A549 treated with AZD9567 at 1 μM for 4 hours (cell line): Measurements from ENCODE around the gene CEP41. TPM values are rescaled to one million over a fixed set of nuclear protein-coding genes. Genes with fewer than 3 reads are reported as not detected.

Experiments
- total RNA-seq: library from RNA; stranded (reverse); fragments of 200-300 nt; extraction: Qiagen RNA extraction; gene quantifications from 5 replicates; pipeline ENCODE4 v1.2.3, GENCODE V29; 2022; ENCODE audit not compliant: insufficient read depth

The CEP41 gene, protein sequence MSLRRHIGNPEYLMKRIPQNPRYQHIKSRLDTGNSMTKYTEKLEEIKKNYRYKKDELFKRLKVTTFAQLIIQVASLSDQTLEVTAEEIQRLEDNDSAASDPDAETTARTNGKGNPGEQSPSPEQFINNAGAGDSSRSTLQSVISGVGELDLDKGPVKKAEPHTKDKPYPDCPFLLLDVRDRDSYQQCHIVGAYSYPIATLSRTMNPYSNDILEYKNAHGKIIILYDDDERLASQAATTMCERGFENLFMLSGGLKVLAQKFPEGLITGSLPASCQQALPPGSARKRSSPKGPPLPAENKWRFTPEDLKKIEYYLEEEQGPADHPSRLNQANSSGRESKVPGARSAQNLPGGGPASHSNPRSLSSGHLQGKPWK
- 7.9 to 12.3 TPM (median 10.9 TPM) in 5 replicates for total RNA-seq

DNA sequence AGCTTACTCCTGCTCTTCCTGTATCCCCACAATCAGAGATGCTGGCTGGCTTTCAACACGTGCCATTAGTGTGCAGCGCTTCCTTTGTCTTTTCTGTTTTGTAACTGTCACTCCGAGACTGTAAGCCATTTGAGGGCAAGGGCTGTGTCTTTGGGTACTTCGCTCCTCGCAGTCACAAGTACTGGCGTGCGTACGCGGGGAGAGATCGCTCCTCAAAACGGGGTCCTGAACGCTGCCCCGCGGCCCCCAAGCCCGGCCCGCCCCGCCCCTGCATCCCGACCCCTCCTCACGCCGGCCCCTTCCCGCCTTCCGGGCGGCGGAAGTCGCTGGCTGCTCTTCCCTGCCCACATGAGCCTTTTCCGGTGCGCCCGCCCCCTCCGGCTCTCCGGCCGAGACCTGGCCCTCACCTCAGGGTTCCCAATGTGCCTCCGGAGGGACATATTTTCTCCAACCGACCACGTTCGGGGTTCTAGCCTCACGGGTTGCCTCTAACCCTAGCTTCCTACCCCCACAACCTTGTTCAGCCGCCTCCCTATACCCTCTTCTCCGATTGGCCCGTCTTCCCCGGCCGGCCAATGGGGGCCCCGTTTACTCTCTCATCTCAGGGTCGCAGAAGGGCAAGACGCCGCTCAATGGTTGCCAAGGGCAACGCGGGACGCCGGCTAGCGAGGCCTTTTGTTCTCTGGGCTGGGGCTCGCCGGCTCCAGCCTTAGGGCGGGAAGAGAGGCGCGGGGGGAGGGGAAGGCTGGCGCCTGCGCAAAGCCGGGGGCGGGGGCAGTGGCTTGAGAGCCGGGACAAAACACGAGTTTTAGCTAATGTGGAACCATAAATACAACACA lies at the start of gene CEP41:
TSS of gene CEP41 (minus strand) at position 490 of the 839 bp plus-strand sequence. CDS start at position 440, 50 bp downstream.

DNA sequence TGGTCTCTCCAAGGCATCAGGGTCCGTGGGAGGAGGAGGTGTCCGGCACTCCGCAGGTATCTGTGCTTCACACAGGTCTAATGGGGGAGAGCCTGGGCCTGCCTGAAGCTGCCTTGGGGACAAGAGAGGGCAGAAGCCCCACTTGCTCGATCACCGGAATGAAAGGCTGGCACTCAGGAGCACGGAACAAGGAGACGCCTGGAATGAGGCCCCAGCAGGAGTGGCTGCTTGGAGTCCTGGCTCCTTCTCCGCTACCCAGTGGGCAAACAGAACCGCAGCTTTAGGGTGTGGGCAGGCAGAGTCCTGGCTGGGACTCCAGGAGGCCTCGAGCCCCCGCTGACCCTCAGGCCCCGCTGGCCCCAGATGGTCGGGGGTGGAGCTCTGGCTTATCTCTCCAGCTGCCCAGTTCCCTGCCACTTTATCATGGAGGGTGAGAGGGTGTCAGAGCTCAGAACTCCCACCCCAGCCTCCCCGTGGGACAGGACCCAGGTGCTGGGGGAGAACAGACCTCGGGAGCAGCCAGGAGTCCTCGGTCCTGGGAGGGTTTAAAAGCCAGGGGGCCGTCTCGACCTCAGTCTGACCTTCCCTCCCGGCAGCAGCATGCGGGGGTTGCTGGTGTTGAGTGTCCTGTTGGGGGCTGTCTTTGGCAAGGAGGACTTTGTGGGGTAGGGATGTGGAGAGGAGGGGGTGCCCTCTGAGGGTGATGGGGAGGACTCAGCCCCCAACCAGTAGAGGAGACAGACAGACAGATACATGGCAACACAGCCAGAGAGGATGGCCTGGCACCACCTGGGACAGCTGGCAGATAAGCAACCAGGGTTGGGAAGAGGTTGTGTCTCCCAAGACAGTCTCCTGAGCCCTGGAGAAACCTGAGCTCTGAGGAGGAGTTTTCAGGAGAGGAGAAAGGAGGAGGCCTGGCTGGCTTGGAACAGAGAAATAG lies 60.6 kb downstream of the CEP41 start, which contains the start of gene CPA1:
TSS of gene CPA1 (plus strand) at position 574 of the 940 bp plus-strand sequence. CDS start at position 601, 27 bp downstream.

DNA sequence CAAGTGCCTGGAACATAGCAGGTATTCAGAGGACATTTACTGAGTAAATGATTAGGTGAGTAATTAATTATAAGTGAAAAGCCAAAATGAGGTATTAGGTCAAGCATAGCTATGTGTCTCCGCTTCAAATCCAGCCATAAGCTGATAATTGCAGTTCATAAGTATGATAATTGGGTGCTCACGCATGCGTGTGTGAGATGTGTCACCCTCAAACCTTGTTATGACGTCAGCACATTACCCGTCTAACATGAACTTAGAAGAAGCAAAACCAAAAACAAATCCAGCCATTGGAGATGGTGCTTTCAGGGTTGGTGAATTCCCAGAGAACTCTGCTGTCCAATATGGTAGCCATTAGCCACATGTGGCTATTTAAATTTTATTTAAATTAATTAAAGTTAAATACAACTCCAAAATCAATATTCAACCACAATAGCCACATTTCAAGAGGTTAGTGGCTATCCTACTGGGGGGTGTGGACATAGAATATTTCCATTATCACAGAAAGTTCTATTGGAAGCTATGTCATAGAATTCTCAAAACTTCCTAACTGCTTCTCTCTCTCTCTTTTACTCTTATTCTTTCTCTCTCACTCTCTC lies 96.4 kb downstream of the CEP41 start, which contains the start of gene CPA5:
TSS of gene CPA5 (plus strand) at position 546 of the 596 bp plus-strand sequence. CDS start 1,670 bp downstream, outside the sequence.

Other genes with a start within 250 kb of the CEP41 start
- 13.1 to 23.6 TPM (median 14.7 TPM) in 5 replicates for gene TMEM209, start 235.6 kb downstream of the CEP41 start, total RNA-seq
- not detected in 5 replicates for gene SSMEM1, start 233.2 kb downstream of the CEP41 start, total RNA-seq
- 0.08 to 0.26 TPM (median 0.12 TPM) in 4 of 5 replicates, not detected in the other for gene CPA2, start 174.2 kb downstream of the CEP41 start, total RNA-seq
- 3.5 to 6.1 TPM (median 3.8 TPM) in 5 replicates for gene CPA4, start 147.9 kb downstream of the CEP41 start, total RNA-seq
- gene CPA5, start 96.2 kb downstream of the CEP41 start, total RNA-seq = 0.21 TPM in 1 of 5 replicates, not detected in the others
- gene CPA1, start 60.5 kb downstream of the CEP41 start, total RNA-seq = not detected in 5 replicates
- gene MEST, start 51.1 kb upstream of the CEP41 start, total RNA-seq = 29.1 to 35.3 TPM (median 34.7 TPM) in 5 replicates
- gene COPG2, start 227.7 kb upstream of the CEP41 start, total RNA-seq = 12.7 to 17.7 TPM (median 13.6 TPM) in 5 replicates
- gene TSGA13, start 245.5 kb upstream of the CEP41 start, total RNA-seq = not detected in 5 replicates